Breast epithelium (tissue), 3 donors: ENCODE measurements around the gene LLCFC1.

Experiments
- POLR2AphosphoS5 ChIP-seq, 3 donors: sonication (generic); formaldehyde crosslinking; IDR thresholded peaks; one replicate each; pipeline ENCODE4 v1.6.1; 2017; ENCODE audit warnings: antibody characterized with exemption in 3 of 3
- TF ChIP-seq, protein P1 (sequence below), 3 donors: fragments of 450-650 bp; IDR thresholded peaks; one replicate each; pipeline ENCODE4 v1.5.1; 2016 to 2017; ENCODE audit warnings: antibody characterized with exemption in 3 of 3, mild to moderate bottlenecking in 3 of 3, moderate library complexity in 3 of 3

DNA sequence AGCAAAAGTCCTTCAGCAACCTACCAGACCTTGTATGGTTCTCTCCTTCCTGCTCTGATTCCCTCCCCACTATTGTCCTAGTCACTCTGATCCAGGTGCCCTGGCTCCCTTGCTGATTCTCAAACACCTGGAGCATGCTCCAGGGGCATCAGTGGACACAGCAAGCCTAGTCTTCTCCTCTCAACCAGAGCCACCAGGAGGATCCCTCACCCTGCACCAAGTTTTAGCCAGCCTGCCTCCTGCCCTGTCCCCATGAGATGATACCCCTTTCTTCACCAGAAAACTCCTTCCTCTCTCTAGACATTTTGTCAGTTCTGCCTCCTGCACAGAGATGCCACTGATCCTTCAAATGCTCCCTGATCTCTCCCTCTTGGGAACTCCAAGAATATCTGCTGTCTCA lies 11.0 kb downstream of the LLCFC1 start:
- TF ChIP-seq, protein P1, sequence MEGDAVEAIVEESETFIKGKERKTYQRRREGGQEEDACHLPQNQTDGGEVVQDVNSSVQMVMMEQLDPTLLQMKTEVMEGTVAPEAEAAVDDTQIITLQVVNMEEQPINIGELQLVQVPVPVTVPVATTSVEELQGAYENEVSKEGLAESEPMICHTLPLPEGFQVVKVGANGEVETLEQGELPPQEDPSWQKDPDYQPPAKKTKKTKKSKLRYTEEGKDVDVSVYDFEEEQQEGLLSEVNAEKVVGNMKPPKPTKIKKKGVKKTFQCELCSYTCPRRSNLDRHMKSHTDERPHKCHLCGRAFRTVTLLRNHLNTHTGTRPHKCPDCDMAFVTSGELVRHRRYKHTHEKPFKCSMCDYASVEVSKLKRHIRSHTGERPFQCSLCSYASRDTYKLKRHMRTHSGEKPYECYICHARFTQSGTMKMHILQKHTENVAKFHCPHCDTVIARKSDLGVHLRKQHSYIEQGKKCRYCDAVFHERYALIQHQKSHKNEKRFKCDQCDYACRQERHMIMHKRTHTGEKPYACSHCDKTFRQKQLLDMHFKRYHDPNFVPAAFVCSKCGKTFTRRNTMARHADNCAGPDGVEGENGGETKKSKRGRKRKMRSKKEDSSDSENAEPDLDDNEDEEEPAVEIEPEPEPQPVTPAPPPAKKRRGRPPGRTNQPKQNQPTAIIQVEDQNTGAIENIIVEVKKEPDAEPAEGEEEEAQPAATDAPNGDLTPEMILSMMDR (IDR thresholded peaks at IDR 0.05): no peak
- no peak for TF ChIP-seq POLR2AphosphoS5 (IDR thresholded peaks at IDR 0.05)
